LNCaP clone FGC (cell line): Measurements from ENCODE around the gene MPPED1.

Source experiments
- DNase-seq: peaks from one replicate; pipeline ENCODE4 v3.0.0-alpha.2; 2011; ENCODE audit warnings: low read depth
- H3K4me3 ChIP-seq: 2 replicates; pipeline ENCODE4 v1.5.1; 2011; ENCODE audit warnings: mild to moderate bottlenecking, low read depth, low read length, control low read depth
- TF ChIP-seq, protein P1 (sequence below): IDR thresholded peaks from 2 replicates; pipeline ENCODE4 v1.5.1; 2012; ENCODE audit warnings: mild to moderate bottlenecking; ENCODE audit not compliant: control insufficient read depth, insufficient read depth; ENCODE audit errors: extremely low read depth

The MPPED1 gene

DNA sequence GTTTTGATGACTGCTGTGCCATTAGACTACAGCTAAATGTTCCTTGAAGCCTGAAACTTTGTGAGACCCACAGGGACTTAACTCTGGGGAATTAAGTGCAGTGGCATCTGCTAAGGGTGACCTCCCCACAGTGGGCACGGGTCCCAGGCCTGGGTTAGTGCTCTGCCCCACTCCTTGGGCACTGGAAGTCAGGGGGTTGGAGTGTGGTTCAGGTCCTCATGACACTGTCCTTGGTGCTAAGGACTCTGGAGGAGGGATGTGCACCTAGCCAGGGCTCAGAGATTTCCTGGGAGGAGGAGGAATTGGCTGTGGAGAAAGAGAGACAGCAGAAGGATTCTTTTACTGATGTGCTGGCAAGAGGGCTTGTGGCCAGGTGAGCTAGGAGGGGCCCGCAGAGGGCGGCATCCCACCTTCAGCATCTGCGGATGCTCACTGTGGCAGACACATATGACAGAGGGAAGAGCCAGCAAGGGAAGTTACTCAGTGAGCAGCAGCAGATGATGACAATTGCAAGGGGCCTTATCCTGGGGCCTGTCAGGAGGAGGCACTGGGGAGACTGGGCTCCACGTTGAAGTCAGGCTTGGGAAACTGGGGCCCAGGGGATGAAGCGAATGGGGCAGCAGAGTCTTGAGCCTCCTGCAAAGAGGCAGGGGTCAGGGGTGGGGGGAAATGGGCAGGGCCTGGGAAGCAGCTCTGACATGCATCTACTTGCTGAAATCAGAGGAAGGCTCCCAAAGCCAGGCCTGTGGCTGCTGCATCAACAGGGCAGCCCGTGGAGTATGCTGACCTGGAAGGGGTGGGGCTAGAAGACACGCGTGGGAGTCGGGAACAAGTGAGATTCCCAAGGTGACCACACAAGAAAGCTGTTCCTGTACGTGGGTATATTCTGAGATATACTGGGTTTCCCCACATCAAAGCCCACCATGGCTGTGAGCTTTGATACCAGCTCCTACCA, 144.0 kb downstream of the MPPED1 start:
- DNase-seq: no peak
- H3K4me3 ChIP-seq: no peak overlapping the region
- TF ChIP-seq, protein P1, sequence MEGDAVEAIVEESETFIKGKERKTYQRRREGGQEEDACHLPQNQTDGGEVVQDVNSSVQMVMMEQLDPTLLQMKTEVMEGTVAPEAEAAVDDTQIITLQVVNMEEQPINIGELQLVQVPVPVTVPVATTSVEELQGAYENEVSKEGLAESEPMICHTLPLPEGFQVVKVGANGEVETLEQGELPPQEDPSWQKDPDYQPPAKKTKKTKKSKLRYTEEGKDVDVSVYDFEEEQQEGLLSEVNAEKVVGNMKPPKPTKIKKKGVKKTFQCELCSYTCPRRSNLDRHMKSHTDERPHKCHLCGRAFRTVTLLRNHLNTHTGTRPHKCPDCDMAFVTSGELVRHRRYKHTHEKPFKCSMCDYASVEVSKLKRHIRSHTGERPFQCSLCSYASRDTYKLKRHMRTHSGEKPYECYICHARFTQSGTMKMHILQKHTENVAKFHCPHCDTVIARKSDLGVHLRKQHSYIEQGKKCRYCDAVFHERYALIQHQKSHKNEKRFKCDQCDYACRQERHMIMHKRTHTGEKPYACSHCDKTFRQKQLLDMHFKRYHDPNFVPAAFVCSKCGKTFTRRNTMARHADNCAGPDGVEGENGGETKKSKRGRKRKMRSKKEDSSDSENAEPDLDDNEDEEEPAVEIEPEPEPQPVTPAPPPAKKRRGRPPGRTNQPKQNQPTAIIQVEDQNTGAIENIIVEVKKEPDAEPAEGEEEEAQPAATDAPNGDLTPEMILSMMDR: no peak
